ENCODE results near the gene RAPGEF2.

GRCh38 chr4:159303435-159303834 is 200.6 kb downstream of the RAPGEF2 start:
- TF ChIP-seq EZH2phosphoT487 (conservative IDR thresholded peaks at IDR 0.05; ENCODE audit: low read length) (no peak), CTCF (IDR thresholded peaks at IDR 0.05; ENCODE audit: insufficient read depth, low read length, poor library complexity, severe bottlenecking) (no peak)
